PC-3 (cell line): Measurements from ENCODE around the gene RGL3. TPM values are rescaled to one million over a fixed set of nuclear protein-coding genes. Genes with fewer than 3 reads are reported as not detected.

ENCODE experiments used
- ATAC-seq: fragments of 200-7000 bp; cut with Tn5 transposase; 2 replicates; pipeline ENCODE4 v1.9.1; 2020; ENCODE audit warnings: mild to moderate bottlenecking, moderate library complexity
- BruUV-seq: library from RNA; stranded (reverse); fragments of 400-500 nt; replicated peaks from 2 replicates; lab custom pipeline; 2021; lab: Mats Ljungman, UMichigan
- CTCF ChIA-PET: fragments of 300-600 bp; sonication (Branson Sonifier 250); formaldehyde crosslinking; loops from one replicate; lab custom pipeline; 2022; ENCODE audit warnings: antibody characterized with exemption; lab: Charles Lee
- POLR2A ChIA-PET: fragments of 300-600 bp; sonication (Branson Sonifier 250); formaldehyde crosslinking; loops from one replicate; lab custom pipeline; 2022; ENCODE audit warnings: antibody characterized with exemption; ENCODE audit not compliant: unreplicated experiment; lab: Charles Lee
- DNase-seq: peaks from one replicate; pipeline ENCODE4 v3.0.0-alpha.2; 2015
- H2AFZ ChIP-seq: fragments of 300-600 bp; sonication (generic); 2 replicates; pipeline ENCODE4 v1.6.0; 2016; ENCODE audit warnings: antibody characterized with exemption, low read length
- H3F3A ChIP-seq: fragments of 300-600 bp; sonication (generic); one replicate; pipeline ENCODE4 v1.6.0; 2017; ENCODE audit warnings: antibody characterized with exemption, low read length, control low read depth, mild to moderate bottlenecking; ENCODE audit not compliant: unreplicated experiment
- H3K27ac ChIP-seq: fragments of 300-600 bp; sonication (generic); 2 replicates; pipeline ENCODE4 v1.5.1; 2016; ENCODE audit warnings: mild to moderate bottlenecking, low read length
- H3K27me3 ChIP-seq: fragments of 300-600 bp; sonication (generic); 2 replicates; pipeline ENCODE4 v1.6.1; 2016; ENCODE audit warnings: low read length, mixed read lengths
- H3K36me3 ChIP-seq: fragments of 300-600 bp; sonication (generic); 2 replicates; pipeline ENCODE4 v1.6.1; 2016; ENCODE audit warnings: low read depth, mixed run types, low read length, mixed read lengths
- H3K4me1 ChIP-seq: fragments of 300-600 bp; sonication (generic); 2 replicates; pipeline ENCODE4 v1.5.1; 2016; ENCODE audit warnings: low read length; ENCODE audit not compliant: insufficient read depth
- H3K4me2 ChIP-seq: fragments of 300-600 bp; sonication (generic); 2 replicates; pipeline ENCODE4 v1.6.0; 2016; ENCODE audit warnings: low read length
- H3K4me3 ChIP-seq: fragments of 300-600 bp; sonication (generic); 2 replicates; pipeline ENCODE4 v1.5.1; 2016; ENCODE audit warnings: mild to moderate bottlenecking, low read length, mixed read lengths
- H3K79me2 ChIP-seq: fragments of 300-600 bp; sonication (generic); 2 replicates; pipeline ENCODE4 v1.6.1; 2017; ENCODE audit warnings: low read length, mixed read lengths
- H3K9ac ChIP-seq: fragments of 300-600 bp; sonication (generic); 2 replicates; pipeline ENCODE4 v1.6.0; 2016; ENCODE audit warnings: mild to moderate bottlenecking, low read length
- H3K9me2 ChIP-seq: fragments of 300-600 bp; sonication (generic); replicated peaks from 2 replicates; pipeline ENCODE4 v1.6.1; 2016; ENCODE audit warnings: mixed run types, low read length, mixed read lengths
- H3K9me3 ChIP-seq: fragments of 300-600 bp; sonication (generic); 2 replicates; pipeline ENCODE4 v1.6.1; 2016; ENCODE audit warnings: low read length, mixed read lengths
- H4K20me1 ChIP-seq: fragments of 300-600 bp; sonication (generic); 2 replicates; pipeline ENCODE4 v1.6.1; 2016; ENCODE audit warnings: low read length, mixed read lengths
- CTCF ChIP-seq: fragments of 300-600 bp; sonication (generic); conservative IDR thresholded peaks from 2 replicates; pipeline ENCODE4 v1.5.1; 2017; ENCODE audit warnings: antibody characterized with exemption, low read depth, mild to moderate bottlenecking, low read length
- EZH2 ChIP-seq: fragments of 300-600 bp; sonication (generic); IDR thresholded peaks from one replicate; pipeline ENCODE4 v1.6.1; 2017; ENCODE audit warnings: antibody characterized with exemption, mild to moderate bottlenecking, low read length; ENCODE audit not compliant: unreplicated experiment
- EZH2phosphoT487 ChIP-seq: fragments of 300-600 bp; sonication (generic); IDR thresholded peaks from 2 replicates; pipeline ENCODE4 v1.6.1; 2018; ENCODE audit warnings: mild to moderate bottlenecking, antibody characterized with exemption, low read length, borderline replicate concordance
- intact Hi-C: fragments of 100-400 bp; cut with micrococcal nuclease; formaldehyde crosslinking; loops from 2 replicates; pipeline ENCODE4 v1.9.0; 2023
- total RNA-seq: library from RNA; depleted of rRNA; stranded (reverse); fragments of >200 nt; gene quantifications from 2 replicates; pipeline ENCODE4 v1.2.3, GENCODE V29; 2014

The RGL3 gene
- total RNA-seq, 1 experiment from 2014 or later, result 23.5 TPM

- no peak for DNase-seq
- H3K4me1 ChIP-seq, result no peaks in the 10 kb centered on the region
- H3K27me3 ChIP-seq, result no peaks in the 10 kb centered on the region
- TF ChIP-seq EZH2phosphoT487, result no peak
- TF ChIP-seq CTCF, result no peak
- TF ChIP-seq EZH2, result no peak
- no peak overlapping the region for H3K27ac ChIP-seq
- H3K9me3 ChIP-seq, result no peaks in the 10 kb centered on the region
- H3K36me3 ChIP-seq, result no peaks in the 10 kb centered on the region; the same call in 1 of the 2 replicates
- POLR2A ChIA-PET, result no interaction called here
- H3K9me2 ChIP-seq, result no peaks in the 10 kb centered on the region
- no peak overlapping the region for H2AFZ ChIP-seq
- no TSS peak for BruUV-seq
- no peaks in the 10 kb centered on the region for H3F3A ChIP-seq
- H3K4me2 ChIP-seq, result no peak overlapping the region
- H4K20me1 ChIP-seq, result no peaks in the 10 kb centered on the region
- intact Hi-C loops, result no loop called here
- H3K4me3 ChIP-seq, result no peak overlapping the region
- CTCF ChIA-PET, result interaction anchor here (0.6 kb wide), 1 partner anchor 1637 kb away, joined by 3 read pairs; the partner anchor contains the start of gene ZNF846
- no peak overlapping the region for H3K9ac ChIP-seq
- no peak for ATAC-seq
- H3K79me2 ChIP-seq, result no peaks in the 10 kb centered on the region
Observed at GRCh38 chr19:11405846-11406643, 13.1 kb downstream of the RGL3 start.

- H4K20me1 ChIP-seq, result no peaks in the 10 kb centered on the region
- H3K36me3 ChIP-seq, result no peaks in the 10 kb centered on the region; the same call in 1 of the 2 replicates
- H3K4me3 ChIP-seq, result no peak overlapping the region
- DNase-seq (no peak), ATAC-seq (no peak)
- no peak overlapping the region for H3K9ac ChIP-seq
- H3K9me2 ChIP-seq, result no peaks in the 10 kb centered on the region
- no peaks in the 10 kb centered on the region for H3K27me3 ChIP-seq
- no peak overlapping the region for H3K4me2 ChIP-seq
- no peaks in the 10 kb centered on the region for H3K4me1 ChIP-seq
- CTCF ChIA-PET, result no interaction called here
- H3K79me2 ChIP-seq, result no peaks in the 10 kb centered on the region
- TF ChIP-seq CTCF (no peak), EZH2 (no peak), EZH2phosphoT487 (no peak)
- POLR2A ChIA-PET, result no interaction called here
- no TSS peak for BruUV-seq
- H3F3A ChIP-seq, result no peaks in the 10 kb centered on the region
- intact Hi-C loops, result no loop called here
- H3K9me3 ChIP-seq, result no peaks in the 10 kb centered on the region
- H2AFZ ChIP-seq, result no peak overlapping the region
- no peak overlapping the region for H3K27ac ChIP-seq
Observed at GRCh38 chr19:11404588-11405222, 14.4 kb downstream of the RGL3 start.
